Measurements from ENCODE around the gene PLEKHH1.
"Not testable (repeated sequence)": the region's sequence is repeated elsewhere in the genome, so short reads cannot be mapped to it uniquely, and the experiment has no call there.

PLEKHH1 gene

DNA sequence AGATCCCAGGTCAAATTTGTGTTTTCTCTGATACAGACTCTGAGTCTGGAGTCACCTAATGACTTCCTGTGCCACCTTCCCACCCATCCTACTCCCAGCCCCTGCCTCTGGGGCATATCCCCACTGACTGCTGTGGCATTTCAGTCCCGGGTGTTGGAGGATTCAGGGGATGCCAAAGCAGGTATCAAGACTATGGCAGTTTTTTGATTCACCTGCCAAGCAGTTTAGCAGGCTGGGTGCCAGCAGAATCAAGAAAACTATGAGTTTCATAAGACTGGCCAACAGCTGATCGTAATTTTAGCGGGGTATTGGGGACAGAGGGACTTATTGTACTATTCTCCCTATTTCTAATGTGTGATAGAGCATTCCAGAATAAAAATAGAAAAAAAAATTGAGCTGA, 4.6 kb downstream of the PLEKHH1 start:
- DNase-seq = no peak

DNA sequence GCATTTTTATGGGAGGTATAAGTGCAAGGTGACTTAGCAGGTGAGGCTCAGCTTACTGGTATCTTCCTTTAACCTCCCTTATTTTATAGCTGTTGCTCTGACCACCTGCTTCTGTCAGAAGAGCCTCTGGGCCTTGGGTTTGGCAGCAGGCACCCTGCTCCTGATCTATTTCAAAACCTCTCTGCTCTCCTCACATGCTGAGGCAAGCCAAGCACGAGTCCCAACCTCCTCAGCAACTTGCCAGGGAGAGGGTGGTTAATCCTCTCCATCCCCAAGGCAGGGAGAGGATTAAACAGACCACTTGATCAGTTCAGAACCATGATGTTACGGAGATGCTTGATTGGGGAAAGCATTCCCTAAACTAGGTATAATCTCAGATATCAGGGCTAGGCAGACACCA, 5.4 kb downstream of the PLEKHH1 start:
- DNase-seq = no peak

DNA sequence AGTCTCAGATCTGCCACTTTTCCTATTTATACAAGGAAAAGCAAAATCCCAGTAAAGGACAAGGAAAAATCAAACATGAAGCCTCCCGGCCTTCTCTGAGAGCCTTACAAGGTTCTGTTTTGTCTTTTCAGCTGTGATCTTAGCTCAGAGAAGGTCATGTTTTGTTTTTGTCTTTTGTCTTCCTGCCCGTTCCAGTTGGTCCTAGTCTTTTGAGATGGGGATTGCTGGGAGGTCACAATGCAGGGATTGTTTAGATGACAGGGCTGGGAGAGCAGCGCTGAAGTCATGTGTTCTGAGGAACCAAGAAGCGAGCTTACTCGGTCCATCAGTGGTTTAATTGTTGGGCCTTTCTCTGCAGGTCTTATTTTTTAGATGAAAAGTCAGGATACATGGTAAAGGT, 6.0 kb downstream of the PLEKHH1 start:
- no peak for DNase-seq

DNA sequence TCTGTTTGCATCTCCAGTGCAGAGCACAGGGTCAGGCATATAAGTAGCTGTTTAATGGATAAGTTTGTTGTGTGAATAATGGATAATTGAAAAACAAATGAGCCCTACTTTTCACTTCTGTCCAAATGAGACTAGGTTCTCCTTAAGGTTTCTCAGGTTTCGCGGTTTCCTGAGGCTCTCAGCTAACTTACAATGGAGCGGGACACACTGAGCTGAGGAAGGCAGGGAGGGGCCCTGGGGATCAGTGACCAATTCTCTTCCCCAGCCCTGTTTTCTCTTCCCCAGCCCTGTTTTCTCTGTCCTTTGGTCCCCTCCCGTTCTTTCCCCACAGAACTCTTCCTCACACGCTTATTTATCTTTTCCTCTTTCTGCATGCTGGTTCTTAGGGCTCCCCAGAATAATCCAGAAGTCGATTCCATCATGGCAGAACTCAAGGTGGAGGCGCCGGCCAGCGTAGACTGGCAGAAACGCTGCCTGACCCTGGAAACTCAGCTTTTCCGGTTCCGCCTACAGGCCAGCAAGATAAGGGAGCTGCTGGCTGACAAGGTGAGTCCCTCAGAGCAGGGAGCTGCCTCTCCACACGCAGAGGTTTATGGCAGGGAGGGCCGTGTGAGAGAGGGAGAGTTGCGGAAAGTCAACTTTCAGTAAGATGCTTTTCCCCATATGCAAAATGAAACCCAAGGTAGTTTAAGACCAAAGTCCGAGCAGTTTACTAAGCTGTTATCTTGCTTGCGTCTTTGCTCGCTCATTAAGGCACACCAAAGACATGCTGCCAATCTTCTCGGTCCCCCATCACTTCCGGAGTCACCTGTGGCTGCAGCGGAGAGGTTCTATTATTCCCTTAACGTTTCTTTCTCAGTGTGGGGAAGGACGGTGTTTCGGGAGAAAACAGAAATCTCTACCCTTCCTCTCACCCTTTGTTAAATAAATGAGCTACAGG, 8.6 kb downstream of the PLEKHH1 start:
- DNase-seq = no peak

DNA sequence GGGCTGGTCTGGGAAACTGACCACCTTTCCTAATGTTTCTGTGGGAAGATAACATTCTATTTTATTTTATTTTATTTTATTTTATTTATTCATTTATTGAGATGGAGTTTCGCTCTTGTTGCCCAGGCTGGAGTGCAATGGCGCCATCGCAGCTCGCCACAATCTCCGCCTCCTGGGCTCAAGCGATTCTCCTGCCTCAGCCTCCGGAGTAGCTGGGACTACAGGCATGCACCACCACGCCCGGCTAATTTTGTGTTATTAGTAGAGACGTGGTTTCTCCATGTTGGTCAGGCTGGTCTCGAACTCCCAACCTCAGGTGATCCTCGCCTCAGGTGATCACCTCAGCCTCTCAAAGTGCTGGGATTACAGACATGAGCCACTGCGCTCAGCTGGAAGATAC, 9.5 kb downstream of the PLEKHH1 start:
- DNase-seq = not testable (repeated sequence)

DNA sequence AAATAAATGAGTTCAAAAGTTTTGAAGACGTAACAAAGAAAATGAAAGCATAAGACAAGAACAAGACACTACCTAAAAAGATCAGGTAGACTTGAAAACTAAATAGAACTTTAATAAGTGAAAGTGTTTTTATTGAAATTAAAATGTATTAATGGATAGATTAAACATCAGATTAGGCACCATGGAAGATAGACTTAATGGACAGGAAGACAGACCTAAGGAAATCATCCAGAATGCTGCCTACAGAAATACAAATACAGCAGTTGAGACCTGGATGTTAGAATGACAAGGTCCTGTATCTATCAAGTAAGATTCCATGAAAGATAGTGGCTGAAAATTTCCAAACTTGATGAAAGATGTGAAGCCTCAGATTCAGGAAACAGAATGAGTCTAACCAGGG, 11.5 kb downstream of the PLEKHH1 start:
- no peak for DNase-seq

DNA sequence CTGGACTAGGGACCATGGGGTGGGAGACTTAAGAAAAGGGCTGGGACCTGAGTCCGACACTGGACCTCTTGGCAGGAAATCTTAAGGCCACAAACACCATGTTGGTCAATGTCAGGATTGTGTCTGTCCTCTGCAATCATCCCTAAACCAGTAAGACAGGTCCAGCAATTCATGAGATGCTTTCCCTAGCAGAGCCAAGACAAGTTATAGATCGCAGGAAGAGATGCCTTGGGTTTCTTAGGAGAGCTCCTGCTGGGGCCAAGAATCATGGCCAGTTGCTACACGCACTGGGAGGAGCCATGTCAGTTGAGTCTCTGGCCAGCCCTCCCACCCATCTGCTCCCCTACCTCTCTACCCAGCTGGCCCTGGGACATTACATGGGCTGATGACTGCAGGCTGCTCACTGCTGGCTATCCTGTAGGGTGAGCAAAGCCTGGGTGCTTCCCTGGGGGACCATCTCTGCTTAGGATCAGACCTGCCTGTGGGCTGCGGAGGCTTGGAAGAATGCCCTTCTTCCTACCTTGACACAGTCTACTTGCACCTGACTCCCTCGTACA, 14.2 kb downstream of the PLEKHH1 start:
- DNase-seq = no peak

DNA sequence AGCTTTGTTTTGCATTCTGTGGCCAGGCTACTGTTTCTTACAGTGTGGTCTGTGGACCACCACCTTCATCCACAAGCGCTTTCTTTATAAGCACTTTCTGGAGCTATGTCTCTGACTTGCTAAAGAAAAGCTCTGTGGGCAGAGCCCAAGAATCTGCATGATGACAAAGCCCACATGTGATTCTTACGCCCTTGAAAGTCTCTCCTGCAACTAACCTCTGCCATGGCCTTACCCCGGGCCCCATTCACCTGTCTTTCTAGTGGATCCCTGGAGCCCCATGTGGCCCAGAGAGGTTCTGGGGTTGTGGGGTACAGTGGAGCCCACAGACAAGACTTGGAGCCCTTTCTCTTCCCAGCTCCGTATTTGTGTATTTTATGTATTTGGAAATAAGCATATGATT, 16.6 kb downstream of the PLEKHH1 start:
- no peak for DNase-seq

DNA sequence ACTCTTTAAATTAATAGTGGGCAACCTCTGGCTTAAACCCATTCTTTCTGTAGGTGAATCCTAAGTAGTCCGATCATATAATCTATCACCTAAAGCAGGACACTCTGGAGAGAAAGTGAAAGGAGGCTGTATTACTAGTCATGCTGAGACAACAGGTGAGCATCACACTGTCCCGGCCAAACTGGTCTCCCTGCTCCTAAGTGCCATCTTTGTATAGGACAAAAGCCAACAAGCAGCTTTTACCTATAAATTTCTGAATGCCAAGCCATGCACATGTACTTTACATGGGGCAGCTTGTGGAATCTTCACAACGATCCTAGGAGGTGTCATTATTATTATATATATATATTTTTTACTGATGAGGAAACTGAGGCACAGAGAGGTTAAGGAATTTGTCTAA, 18.0 kb downstream of the PLEKHH1 start:
- no peak for DNase-seq

DNA sequence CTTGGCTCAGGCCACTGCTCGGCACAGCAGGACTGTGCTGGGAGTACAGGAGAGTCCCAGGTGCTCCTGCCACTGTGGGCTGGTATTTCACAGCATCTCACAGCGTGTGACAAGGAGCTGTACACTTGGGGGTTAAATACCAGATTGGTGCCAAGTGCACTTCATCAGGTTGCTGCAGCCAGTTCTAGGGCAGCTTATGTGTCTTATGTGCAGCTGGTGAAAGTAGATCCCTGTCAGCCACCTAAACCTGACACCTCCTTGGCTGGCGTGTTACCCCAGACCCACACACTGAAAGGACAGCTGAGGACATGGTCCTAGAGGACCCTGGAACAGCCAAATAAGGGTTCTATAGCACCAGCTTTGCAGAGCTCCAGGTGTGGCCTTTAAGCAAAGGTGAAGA, 18.9 kb downstream of the PLEKHH1 start:
- DNase-seq = no peak

DNA sequence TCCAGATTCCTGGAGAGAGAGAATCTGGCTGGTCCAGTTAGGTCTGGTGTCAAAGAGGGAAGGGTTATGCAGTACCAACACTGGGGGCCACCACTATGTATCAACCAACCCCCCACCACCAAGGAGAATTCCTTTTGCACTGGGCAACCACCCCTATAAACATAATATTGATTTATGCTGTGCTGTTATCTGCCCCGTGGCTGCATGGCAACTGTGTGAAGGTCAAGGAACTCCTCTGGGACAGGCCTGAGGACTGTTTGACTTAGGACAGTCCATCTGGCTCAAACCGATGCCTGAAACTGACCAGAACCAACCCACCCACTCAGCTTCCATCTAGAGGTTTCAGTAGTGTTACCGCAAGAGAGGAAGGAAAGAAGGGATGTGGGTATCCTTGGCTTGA, 20.5 kb downstream of the PLEKHH1 start:
- DNase-seq = no peak

DNA sequence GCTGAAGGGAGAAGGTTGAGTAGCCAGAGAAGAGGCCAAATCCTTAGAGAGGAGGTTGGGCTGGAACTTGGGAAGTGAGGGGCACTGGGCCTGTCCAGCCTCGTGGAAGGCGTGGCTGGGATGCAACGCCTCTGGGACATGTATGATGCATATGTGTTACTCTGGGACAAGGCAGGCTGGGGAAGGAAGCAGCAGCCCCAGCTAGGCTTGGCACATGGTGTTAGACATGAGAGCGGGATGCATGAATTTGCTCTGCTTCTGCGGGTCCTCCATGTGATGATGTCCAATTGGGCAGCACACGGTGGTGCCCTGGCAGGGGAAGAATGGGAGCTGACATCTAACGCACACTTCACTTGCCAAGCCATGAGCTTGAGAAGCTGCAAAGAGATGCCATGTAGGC, 21.3 kb downstream of the PLEKHH1 start:
- no peak for DNase-seq

DNA sequence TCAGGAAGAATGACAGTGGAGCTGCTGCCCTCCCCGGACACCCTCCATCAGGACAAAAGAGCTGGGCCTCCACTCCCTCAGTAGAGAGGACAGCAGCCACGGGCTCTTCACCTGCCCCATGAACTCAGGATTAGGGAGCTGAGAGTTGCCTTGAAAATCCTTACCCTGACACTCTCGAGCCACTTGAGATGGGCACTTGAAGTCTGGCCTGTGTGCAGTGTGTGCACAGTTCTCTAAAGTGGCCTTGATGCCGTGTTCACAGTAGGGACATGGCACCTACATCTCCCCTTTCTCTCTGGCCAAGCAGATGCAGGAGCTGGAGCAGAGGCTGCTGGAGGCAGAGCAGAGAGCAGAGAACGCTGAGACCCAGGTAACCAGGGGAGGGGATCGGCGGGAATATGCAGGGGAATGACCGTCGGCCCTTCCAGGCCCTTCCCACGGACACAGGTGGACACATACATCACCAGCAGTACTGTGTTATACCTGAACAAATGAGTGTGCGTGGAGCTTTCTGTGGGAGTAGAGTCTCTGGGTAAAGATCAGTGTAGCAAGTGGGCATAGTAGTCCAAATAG, 22.5 kb downstream of the PLEKHH1 start:
- no peak for DNase-seq

DNA sequence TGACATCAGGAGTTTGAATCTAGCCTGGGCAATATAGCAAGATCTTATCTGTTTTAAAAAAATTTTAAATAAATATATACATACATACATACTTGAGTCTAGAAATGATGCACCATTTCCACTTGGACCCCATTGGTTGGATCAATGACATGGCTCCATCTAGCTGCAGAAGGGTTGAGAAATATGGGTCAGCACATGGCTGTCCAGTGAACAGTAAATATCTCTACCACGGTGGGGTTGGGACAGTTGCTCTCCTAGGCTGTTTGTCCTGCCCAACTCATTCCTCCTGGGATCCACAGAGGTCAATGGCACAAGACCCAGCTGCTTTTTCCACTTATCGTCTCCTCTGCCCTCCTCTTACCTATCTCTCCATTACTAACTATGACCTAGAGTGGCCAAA, 23.6 kb downstream of the PLEKHH1 start:
- no peak for DNase-seq

DNA sequence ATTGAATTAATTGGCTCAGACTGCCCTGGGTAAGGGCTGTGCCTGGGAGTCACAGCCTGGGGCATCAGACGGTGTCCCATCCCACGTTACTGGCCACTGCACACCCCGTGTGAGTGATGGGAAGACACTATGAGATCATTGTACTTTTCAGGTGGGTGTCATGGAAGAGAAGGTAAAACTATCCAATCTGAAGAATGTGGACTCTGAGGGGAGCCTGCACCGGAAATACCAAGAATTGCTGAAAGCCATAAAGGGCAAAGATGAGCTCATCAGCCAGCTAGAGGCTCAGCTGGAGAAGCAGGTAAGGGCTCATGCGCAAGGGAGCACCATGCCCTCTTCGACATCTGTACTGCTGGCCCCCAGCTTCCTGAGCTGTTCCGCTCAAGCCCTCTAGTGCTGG, 24.0 kb downstream of the PLEKHH1 start:
- no peak for DNase-seq

DNA sequence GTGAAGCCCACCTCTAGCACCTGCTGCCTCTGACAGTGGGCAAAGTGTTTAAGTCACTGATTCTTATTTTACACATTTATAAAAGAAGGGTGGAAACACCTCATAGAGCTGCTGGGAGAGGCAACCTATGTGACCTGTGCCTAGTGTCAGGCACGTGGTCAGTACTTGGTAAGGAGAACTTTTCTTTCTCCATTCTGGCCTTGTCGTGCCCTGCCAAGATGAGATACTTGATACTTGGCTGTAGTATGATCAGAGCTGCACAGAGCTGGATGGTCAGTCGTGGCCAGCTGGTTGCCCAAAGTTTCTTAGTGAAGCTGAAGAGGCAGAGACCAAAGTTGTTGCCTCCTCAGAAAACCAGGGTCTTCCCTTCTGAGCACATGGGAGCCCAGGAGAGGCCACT, 24.6 kb downstream of the PLEKHH1 start:
- DNase-seq = no peak

DNA sequence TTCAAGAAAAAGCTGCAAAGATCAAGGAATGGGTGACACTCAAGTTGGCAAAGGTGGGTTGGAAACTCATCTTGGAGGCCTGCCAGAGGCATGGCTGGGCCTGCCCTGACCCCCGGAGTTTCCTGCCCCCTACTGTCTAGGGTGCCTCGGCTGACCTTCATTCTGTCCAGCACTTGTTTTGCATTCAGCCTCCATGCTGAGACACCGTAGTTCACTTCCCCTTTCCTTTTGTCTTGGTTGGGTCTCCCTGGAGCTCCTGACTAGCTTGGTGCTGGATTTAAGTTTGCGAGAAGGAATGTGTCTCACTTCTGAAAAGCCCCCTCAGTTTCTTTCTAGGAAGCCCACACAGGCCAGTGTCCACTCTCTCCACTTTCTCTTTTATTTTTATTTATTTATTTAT, 26.5 kb downstream of the PLEKHH1 start:
- DNase-seq = no peak

DNA sequence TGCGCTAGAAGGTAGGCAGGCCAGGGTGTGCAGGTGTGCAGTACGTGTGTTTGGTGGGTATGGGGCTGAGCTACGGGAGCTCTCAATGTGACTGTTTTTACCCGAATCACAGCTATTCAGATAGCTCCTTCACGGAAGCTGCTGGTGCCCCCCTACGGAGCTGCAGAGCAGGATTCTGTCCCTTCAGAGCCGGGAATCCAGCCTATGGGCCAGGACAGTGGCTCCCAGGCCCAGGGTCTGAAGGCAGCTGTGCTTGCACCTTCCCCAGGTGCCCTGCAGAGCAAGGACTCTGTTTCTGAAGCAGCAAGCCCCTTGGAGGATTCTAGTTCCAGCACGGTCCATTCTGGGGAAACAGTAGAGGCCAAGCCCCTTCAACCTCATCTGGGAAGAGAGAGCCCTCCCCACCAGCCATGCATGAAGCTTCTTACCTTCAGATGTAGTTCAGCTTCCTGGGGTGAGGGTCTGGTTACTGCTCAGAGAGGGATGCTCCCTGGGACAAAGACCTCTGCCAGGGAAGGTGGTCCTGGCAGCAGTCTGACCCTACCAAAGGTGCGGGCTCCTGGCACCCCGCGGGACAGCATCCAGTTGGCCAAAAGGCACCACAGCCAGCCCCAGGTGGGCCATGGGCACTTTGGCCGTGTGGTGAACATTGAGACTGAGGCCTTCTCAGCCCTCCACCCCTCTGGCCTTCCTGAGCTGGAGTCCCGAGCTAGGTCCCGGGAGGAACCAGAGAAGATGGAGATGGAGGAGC, 29.1 kb downstream of the PLEKHH1 start:
- DNase-seq = no peak

DNA sequence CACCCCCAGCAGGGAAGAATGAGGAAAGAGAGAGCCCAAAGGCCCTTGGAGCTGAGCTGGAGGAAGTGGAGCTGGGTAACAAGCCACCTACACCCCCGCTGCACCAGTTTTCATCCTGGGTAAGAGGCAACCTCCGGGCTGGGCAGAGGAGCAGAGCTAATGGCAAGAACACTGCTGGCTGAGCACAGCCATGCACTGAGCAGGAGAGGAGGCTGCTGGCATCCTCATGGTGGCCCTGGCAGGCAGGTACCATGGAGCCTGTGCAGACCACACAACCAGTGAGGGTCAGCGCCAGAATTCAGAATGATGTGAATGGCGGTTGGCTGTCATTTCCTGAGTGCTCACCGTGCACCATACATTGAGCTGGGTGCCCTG, 29.7 kb downstream of the PLEKHH1 start:
- DNase-seq = no peak

DNA sequence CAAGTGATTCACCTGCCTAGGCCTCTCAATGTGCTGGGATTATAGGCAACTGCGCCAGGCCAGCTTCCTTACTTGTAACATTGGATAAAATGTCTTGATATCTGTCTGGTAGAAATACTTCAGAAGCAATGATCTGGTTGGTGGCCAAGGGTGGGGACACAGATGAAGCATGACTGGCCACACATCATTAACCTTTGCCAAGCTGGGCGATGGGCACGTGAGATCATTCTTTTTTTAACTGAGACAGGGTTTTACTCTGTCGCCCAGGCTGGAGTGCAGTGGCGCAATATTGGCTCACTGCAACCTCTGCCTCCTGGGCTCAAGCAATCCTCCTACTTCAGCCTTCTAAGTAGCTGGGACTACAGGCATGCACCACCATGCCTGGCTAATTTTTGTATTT, 31.1 kb downstream of the PLEKHH1 start:
- DNase-seq = no peak

DNA sequence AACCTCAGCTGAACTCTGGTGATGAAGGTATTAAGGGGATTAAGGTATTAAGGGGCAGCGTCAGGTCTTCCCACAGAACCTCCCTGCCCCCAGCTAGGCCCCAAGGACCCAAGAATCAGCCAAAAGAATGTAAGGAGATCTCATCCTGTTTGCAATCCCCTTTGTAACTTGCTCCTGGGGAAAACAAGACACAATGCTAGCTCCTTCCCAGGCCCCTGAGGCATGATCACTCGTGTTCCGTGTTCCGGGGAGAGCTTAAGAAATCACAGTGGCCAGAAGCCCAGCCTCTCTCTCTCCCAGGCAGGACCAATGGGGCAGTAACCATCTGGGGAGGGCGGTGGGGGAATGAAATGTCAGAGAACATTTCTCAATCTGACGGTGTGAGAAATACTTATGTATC, 33.8 kb downstream of the PLEKHH1 start:
- DNase-seq = no peak

DNA sequence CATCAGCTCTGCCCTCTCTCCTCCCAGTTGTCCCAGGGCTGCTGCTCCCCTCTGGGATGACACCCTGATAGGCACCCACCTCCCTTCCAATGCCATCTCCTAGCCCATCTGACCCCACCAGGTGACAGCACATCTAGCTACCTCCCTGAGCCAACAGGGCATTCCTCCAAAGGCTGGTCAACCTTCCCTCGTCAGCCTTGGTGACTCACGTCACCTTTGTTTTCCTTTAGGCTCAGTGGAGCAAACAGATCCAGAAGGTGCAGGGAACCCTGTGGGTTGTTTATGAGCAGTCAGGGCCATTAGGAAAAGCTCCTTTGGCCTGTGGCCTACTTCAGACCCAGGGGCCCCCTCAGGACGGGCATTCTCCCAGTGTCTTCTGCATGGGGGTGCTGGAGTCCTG, 34.6 kb downstream of the PLEKHH1 start:
- DNase-seq = no peak

DNA sequence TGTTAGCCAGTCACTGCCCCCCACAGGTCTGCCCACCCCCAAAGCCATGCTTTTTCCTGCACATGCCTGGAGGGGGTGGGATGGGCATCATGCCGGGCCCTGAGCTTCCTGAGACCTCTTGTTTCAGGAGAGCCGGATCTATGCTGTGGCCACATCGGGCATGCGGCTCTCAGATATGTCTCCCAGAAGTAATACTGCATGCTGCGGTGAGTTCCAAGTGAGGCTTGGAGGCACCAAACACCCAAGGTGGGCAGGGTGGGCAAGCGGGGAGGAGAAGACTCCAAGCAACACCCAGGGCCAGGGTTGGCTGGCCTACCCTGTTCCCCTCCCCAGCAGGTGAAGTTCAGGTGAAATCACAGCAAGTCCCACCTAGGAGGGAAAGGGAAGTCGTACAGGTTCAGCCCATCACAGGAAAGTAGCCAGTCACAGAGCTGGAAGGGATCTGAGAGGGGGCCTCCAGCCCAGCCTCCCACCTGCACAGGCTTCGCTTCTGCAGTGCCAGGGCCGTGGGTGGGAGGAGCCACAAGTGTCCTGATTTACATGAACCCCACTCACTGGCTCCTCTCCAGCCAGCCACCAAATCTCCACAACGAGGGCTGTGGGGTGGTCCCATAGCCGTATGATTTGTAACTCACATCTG, 36.0 kb downstream of the PLEKHH1 start:
- DNase-seq = no peak
